Heart right ventricle (tissue), 16 donors: ENCODE data around the gene HDAC9. TPM values are rescaled to one million over a fixed set of nuclear protein-coding genes. Genes with fewer than 3 reads are reported as not detected.

ENCODE experiments used
- ATAC-seq, 8 donors: fragments of 200-7000 bp; cut with Tn5 transposase; one replicate each; pipeline ENCODE4 v1.9.1; 2020; ENCODE audit warnings: mild to moderate bottlenecking in 8 of 8, moderate library complexity in 8 of 8, moderate number of reproducible peaks in 1 of 8
- DNase-seq, 2 donors: peaks; one replicate each; pipeline ENCODE4 v3.0.0-alpha.2; 2020
- H3K27ac ChIP-seq, 10 donors: fragments of 200-600 bp; sonication (generic) in 2 of 10; one replicate each; pipeline versions ENCODE4 v1.5.0 to v1.8.0; 2020 to 2022; ENCODE audit warnings: mild to moderate bottlenecking in 3 of 10
- H3K27me3 ChIP-seq, 7 donors: fragments of 200-600 bp; one replicate each; pipeline ENCODE4 v1.8.0; 2021 to 2022; ENCODE audit warnings: mild to moderate bottlenecking in 2 of 7
- H3K36me3 ChIP-seq, 9 donors: fragments of 200-600 bp; sonication (generic) in 1 of 9; one replicate each; pipeline versions ENCODE4 v1.5.0 to v1.8.0; 2020 to 2022; ENCODE audit warnings: mild to moderate bottlenecking in 2 of 9
- H3K4me1 ChIP-seq, 9 donors: fragments of 200-600 bp; sonication (generic) in 1 of 9; one replicate each; pipeline versions ENCODE4 v1.5.0 to v1.8.0; 2020 to 2022; ENCODE audit warnings: mild to moderate bottlenecking in 4 of 9
- H3K4me3 ChIP-seq, 10 donors: fragments of 200-600 bp; sonication (generic) in 2 of 10; one replicate each; pipeline versions ENCODE4 v1.5.0 to v1.8.0; 2020 to 2022; ENCODE audit warnings: mild to moderate bottlenecking in 7 of 10, moderate library complexity in 2 of 10
- H3K9me3 ChIP-seq, 11 donors: fragments of 200-600 bp in 10 of 11; sonication (generic) in 2 of 11; one replicate each; pipeline versions ENCODE4 v1.5.0 to v1.8.0; 2013 to 2022; ENCODE audit warnings: mild to moderate bottlenecking in 2 of 11, control low read depth in 1 of 11, moderate library complexity in 1 of 11
- WGBS, 2 donors: extraction: QIAGEN DNeasy Blood & Tissue Kit; methylation state at CpG; one replicate each; pipeline ENCODE4 v1.1.7; 2013; ENCODE audit warnings: inconsistent platforms in 1 of 2; 5-methylcytosine and 5-hydroxymethylcytosine counted together
- intact Hi-C, 10 donors: fragments of 100-400 bp; cut with DNase I; formaldehyde crosslinking; loops; one replicate each; pipeline versions ENCODE4 v1.11.1 to v1.14.2; 2022
- polyA plus RNA-seq, 2 donors: library from polyadenylated mRNA; stranded (reverse); fragments of 200-250 nt; gene quantifications; one replicate each; pipeline ENCODE4 v1.2.3, GENCODE V29; 2013
- total RNA-seq, 10 donors: library from RNA; stranded (reverse); fragmentation: NEBNext Ultra II Directional in 3 of 10; extraction: Animal tissue kit (Norgen Biotek cat#: 25700) in 3 of 10; gene quantifications; one replicate each; pipeline versions ENCODE4 v1.2.1 to v1.2.4, GENCODE V29; 2021 to 2023
- TF ChIP-seq, protein P1 (sequence below), 9 donors: fragments of 200-600 bp; sonication (generic) in 2 of 9; IDR thresholded peaks; one replicate each; pipeline versions ENCODE4 v1.5.0 to v1.8.0; 2021 to 2022; ENCODE audit warnings: antibody characterized with exemption in 9 of 9, mild to moderate bottlenecking in 5 of 9, moderate library complexity in 1 of 9
- donor health status: Arrhythmogenic right ventricular cardiomyopathy.
- donor health status: ischemic (EF 13 %, LVEDD 7.1; RV severe dilation, severe dysfunction).
- donor health status: healthy with polysubstance abuse.
- donor health status: DM: no; HTN: yes; CAD: no.
- donor health status: DM: no; HTN: no; CAD: no.
- donor health status: ischemic (EF 25% LVEDD 6.9; RV normal size, moderate dysfunction).
- donor health status: ischemic (EF 25% LVEDD 5.7; RV mildly dilated, moderate dysfunction).
- donor health status: healthy.
- donor health status: DM: yes; HTN: yes; CAD: no.
- donor health status: Ischemic cardiomyopathy.
- donor health status: ischemic (EF 35%, LVEDD 5.7; RV mildly dilated, moderate dysfunction).
- donor health status: nonischemic (EF 11% LVEDD 7.7; RV severe dilation, severe dysfunction).
- donor health status: DM: yes; HTN: yes; CAD: no.
- donor health status: PGD.
- donor health status: ischemic (EF 29% LVEDD 5.4; RV normal size, mild dysfunction).
- donor health status: nonischemic (EF 23%, LVEDD 6.1; RV moderate dilation, normal function).

HDAC9 gene
- total and polyA plus RNA-seq, 12 donors, result 1.9 to 66.1 (median 38.6) TPM

- H3K36me3 ChIP-seq, result no peaks in the 10 kb centered on the region
- intact Hi-C loops, result no loop called here
- TF ChIP-seq, protein P1, sequence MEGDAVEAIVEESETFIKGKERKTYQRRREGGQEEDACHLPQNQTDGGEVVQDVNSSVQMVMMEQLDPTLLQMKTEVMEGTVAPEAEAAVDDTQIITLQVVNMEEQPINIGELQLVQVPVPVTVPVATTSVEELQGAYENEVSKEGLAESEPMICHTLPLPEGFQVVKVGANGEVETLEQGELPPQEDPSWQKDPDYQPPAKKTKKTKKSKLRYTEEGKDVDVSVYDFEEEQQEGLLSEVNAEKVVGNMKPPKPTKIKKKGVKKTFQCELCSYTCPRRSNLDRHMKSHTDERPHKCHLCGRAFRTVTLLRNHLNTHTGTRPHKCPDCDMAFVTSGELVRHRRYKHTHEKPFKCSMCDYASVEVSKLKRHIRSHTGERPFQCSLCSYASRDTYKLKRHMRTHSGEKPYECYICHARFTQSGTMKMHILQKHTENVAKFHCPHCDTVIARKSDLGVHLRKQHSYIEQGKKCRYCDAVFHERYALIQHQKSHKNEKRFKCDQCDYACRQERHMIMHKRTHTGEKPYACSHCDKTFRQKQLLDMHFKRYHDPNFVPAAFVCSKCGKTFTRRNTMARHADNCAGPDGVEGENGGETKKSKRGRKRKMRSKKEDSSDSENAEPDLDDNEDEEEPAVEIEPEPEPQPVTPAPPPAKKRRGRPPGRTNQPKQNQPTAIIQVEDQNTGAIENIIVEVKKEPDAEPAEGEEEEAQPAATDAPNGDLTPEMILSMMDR (IDR thresholded peaks at IDR 0.05), result no peak
- H3K27ac ChIP-seq, result no peak overlapping the region
- H3K4me1 ChIP-seq, result no peaks in the 10 kb centered on the region
- H3K9me3 ChIP-seq, result no peaks in the 10 kb centered on the region
- 40 to 45% methylated on average over 3 of the region's 3 CpGs for WGBS, 2 donors
- DNase-seq (no peak), ATAC-seq (peak in 3 of 8 donors; percentile 49 to 55 (median 52))
- H3K27me3 ChIP-seq, result no peaks in the 10 kb centered on the region
- no peak overlapping the region for H3K4me3 ChIP-seq
Observed at GRCh38 chr7:18762189-18762588, 266.6 kb downstream of the HDAC9 start.

DNA sequence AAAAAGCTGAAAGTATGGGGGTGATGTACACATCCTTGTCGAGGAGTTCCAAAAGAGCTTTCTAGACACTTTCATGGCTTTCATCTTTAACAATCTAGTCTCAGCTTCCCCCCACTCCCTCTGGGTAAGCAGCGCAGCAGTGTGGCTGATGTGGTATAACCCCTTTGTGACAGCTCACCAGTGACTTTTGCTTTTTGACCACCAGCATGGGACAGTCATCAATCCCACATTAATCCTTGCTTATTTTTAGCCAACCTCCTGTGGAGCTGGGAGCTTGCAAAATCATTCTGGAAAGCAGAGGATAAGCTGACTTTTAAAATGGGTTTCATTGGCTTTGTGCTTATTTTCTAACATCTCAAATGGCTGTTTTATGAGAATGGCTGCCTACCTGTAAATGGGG, 272.7 kb downstream of the HDAC9 start:
- H3K27ac ChIP-seq, result no peak overlapping the region
- H3K4me3 ChIP-seq, result no peak overlapping the region
- TF ChIP-seq, protein P1 (IDR thresholded peaks at IDR 0.05), result no peak
- WGBS, 2 donors, result 90 to 93% methylated on average over 2 of the region's 2 CpGs
- H3K4me1 ChIP-seq, result no peaks in the 10 kb centered on the region
- ATAC-seq (no peak), DNase-seq (no peak)
- no peaks in the 10 kb centered on the region for H3K9me3 ChIP-seq
- intact Hi-C loops, result no loop called here
- H3K36me3 ChIP-seq, result no peaks in the 10 kb centered on the region
- no peaks in the 10 kb centered on the region for H3K27me3 ChIP-seq

- TF ChIP-seq, protein P1 (IDR thresholded peaks at IDR 0.05), result no peak
- no peaks in the 10 kb centered on the region for H3K4me1 ChIP-seq
- DNase-seq (no peak), ATAC-seq (no peak)
- H3K4me3 ChIP-seq, result no peak overlapping the region
- no peaks in the 10 kb centered on the region for H3K27me3 ChIP-seq
- no peaks in the 10 kb centered on the region for H3K36me3 ChIP-seq
- intact Hi-C loops, result no loop called here
- H3K27ac ChIP-seq, result no peak overlapping the region
- no peaks in the 10 kb centered on the region for H3K9me3 ChIP-seq
- WGBS, 2 donors, result 69% methylated on average over 7 of the region's 7 CpGs
Observed at GRCh38 chr7:18770154-18770811, 274.7 kb downstream of the HDAC9 start.

GRCh38 chr7:18770822-18771221, 275.3 kb downstream of the HDAC9 start:
- DNase-seq, result no peak
- Histone ChIP-seq H3K9me3 (no peaks in the 10 kb centered on the region), H3K27ac (no peak overlapping the region), H3K27me3 (no peaks in the 10 kb centered on the region), H3K4me1 (no peaks in the 10 kb centered on the region), H3K36me3 (no peaks in the 10 kb centered on the region), H3K4me3 (no peak overlapping the region)
- 54 to 55% methylated on average over 3 of the region's 3 CpGs for WGBS, 2 donors
- intact Hi-C loops, result no loop called here
- no peak for ATAC-seq
- TF ChIP-seq, protein P1 (IDR thresholded peaks at IDR 0.05), result no peak
